ENCODE results near the gene CEP131.

Gene CEP131

GRCh38 chr17:81163051-81163695 is 59.6 kb downstream of the CEP131 start:
- H3K4me3 ChIP-seq (replicated peaks; ENCODE audit: low read depth, low read length) = no peak overlapping the region
- TF ChIP-seq CTCF (IDR thresholded peaks at IDR 0.05; ENCODE audit: low read length, missing control alignments) = no peak

GRCh38 chr17:81162491-81162890 is 60.3 kb downstream of the CEP131 start:
- no peak overlapping the region for H3K4me3 ChIP-seq (replicated peaks; ENCODE audit: low read depth, low read length)
- TF ChIP-seq CTCF (IDR thresholded peaks at IDR 0.05; ENCODE audit: low read length, missing control alignments) = no peak
- no peak for DNase-seq (ENCODE audit: low read depth)

More at GRCh38 chr17:81163051-81163695, 59.6 kb downstream of the CEP131 start:
- no peak for DNase-seq (ENCODE audit: low read depth)

DNA sequence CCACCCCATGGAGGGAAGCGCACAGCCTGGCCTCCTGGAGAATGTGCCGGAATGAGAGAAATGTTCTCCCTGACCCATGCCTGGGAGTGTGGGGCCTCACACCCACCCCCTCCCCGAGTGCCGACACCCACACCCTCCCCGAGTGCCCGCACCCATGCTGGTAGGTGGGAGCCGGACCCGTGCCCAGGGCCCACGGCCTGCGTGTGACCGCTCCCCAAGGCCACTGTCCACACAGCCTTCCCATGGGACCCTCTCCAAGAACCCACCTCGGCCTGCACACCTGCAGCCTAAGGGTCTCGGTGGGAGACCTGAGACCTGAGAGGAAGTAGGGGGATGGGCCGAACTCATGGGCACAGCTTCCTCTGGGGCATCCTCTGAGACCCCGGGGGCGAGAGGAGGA is 60.8 kb downstream of the CEP131 start:
- H3K4me3 ChIP-seq (replicated peaks; ENCODE audit: low read depth, low read length) = no peak overlapping the region

GRCh38 chr17:81161536-81161935 is 61.2 kb downstream of the CEP131 start:
- no peak overlapping the region for H3K4me3 ChIP-seq (replicated peaks; ENCODE audit: low read depth, low read length)
- DNase-seq (ENCODE audit: low read depth) = no peak
- no peak for TF ChIP-seq CTCF (IDR thresholded peaks at IDR 0.05; ENCODE audit: low read length, missing control alignments)

More for the DNA sequence above, 60.8 kb downstream of the CEP131 start:
- no peak for DNase-seq (ENCODE audit: low read depth)
- TF ChIP-seq CTCF (IDR thresholded peaks at IDR 0.05; ENCODE audit: low read length, missing control alignments) = no peak

- no peak for DNase-seq (ENCODE audit: low read depth)
- no peak for TF ChIP-seq CTCF (IDR thresholded peaks at IDR 0.05; ENCODE audit: low read length, missing control alignments)
- no peak overlapping the region for H3K4me3 ChIP-seq (replicated peaks; ENCODE audit: low read depth, low read length)
These were observed 61.9 kb downstream of the CEP131 start for GRCh38 chr17:81160747-81161453.

GRCh38 chr17:81160306-81160705 is 62.5 kb downstream of the CEP131 start:
- no peak for TF ChIP-seq CTCF (IDR thresholded peaks at IDR 0.05; ENCODE audit: low read length, missing control alignments)
- H3K4me3 ChIP-seq (replicated peaks; ENCODE audit: low read depth, low read length) = no peak overlapping the region
- no peak for DNase-seq (ENCODE audit: low read depth)

Data from fibroblast of pulmonary artery (primary cell).